Neuron (in vitro differentiated cells): ENCODE results near the gene LIN7B.
A peak's percentile ranks its signal among the peaks of the same experiment; 100 is the strongest.

ENCODE experiments used
- H2AFZ ChIP-seq: one replicate; pipeline ENCODE4 v1.6.1; 2013; ENCODE audit warnings: low read depth, mild to moderate bottlenecking, inconsistent platforms, low read length, moderate library complexity
- H3K27me3 ChIP-seq: one replicate; pipeline ENCODE4 v1.6.1; 2013; ENCODE audit warnings: low read length; ENCODE audit not compliant: insufficient read depth
- H3K36me3 ChIP-seq: one replicate; pipeline ENCODE4 v1.6.1; 2013; ENCODE audit warnings: low read length; ENCODE audit not compliant: insufficient read depth
- H3K4me1 ChIP-seq: one replicate; pipeline ENCODE4 v1.6.1; 2013; ENCODE audit warnings: low read length; ENCODE audit not compliant: insufficient read depth
- H3K4me3 ChIP-seq: 2 replicates; pipeline ENCODE4 v1.5.1; 2013; ENCODE audit warnings: mild to moderate bottlenecking, low read length, moderate library complexity
- H3K9me3 ChIP-seq: one replicate; pipeline ENCODE4 v1.6.1; 2013; ENCODE audit warnings: low read length

The LIN7B gene

DNA sequence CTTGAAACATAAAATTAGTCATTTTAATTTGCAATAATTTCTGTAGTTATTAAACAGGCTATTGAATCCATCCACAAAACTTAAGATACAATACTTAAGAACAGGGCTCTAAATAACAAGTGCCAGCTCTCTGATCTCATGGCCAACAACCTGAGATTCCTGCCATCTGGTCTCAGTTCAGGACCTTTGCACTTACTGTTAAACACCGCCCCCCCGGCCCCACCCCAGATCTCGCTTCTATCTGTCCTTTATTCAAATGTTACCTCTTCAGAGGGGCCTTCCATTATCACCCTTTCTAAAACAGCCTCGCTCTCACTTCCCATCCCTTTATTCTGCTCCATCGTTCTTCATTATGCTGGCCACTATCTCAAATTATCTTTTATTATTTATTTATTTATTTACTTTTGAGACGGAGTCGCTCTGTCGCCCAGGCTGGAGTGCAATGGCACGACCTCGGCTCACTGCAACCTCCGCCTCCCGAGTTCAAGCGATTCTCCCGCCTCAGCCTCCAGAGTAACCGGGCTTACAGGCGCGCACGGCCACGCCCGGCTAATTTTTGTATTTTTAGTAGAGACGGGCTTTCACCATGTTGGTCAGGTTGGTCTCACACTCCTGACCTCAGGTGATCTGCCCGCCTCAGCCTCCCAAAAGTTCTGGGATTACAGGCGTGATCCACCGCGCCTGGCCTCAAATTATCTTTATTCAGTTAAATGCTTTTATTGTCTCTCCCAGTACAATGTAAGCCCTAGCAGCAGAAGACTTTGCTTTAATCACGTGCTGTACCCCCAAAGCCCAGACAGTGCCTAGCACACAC is 29.8 kb upstream of the LIN7B start:
- H3K27me3 ChIP-seq: no peaks in the 10 kb centered on the region
- no peaks in the 10 kb centered on the region for H3K9me3 ChIP-seq
- H2AFZ ChIP-seq: peak overlapping the region; percentile 60
- H3K36me3 ChIP-seq: peaks cover 23% of the 10 kb centered on the region
- peaks cover 22% of the 10 kb centered on the region for H3K4me1 ChIP-seq
- peak overlapping the region; percentile 67 for H3K4me3 ChIP-seq

DNA sequence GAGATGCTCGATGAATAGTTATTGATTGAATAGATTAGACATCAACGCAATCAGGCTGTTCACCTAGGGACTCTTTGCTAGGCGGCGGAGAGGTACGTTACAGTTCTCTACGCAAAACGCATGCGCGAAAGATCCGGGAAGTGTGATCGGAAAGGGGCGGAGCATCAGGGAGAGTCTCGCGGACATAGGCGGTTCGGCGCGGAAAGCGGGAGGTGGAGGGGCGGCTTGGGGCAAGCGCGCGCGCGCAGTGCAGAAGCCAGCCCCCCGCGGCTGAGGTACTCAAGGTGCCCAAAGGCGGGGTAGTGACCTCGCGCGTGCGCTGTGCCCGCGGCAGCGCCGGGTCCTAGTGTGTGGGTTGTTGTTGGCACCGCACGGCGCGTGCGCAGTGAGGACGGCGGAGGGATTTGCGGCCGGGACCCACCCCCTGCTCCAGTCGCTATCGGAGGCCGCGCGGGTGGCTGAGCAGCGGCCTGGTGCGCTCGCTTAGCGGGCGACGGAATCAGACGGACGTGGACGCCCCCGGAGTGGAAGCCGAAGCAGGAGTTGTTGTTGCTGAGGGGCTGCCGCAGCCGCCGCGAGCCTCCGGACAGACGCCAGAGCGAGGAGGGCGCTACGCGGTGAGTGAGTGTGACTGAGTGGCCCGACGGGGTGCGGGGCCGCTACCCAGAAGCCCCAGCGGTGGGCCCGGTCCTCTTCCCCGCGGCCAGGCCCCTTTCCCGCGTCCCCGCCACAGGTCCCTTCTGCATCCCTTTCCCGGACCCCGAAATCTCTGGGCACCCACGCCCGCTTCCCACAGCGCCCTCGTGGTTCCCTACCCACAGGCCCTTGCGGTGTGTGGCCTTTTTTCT is 28.9 kb upstream of the LIN7B start, which contains the start of gene SNRNP70:
SNRNP70 (plus strand) TSS at position 432 of the 848 bp plus-strand sequence. CDS start 964 bp downstream, outside the sequence.
- Histone ChIP-seq H3K4me3 (peak within 1 kb of the TSS; percentile 67), H3K4me1 (peaks cover 22% of the 10 kb centered on the region), H3K27me3 (no peaks in the 10 kb centered on the region), H3K36me3 (peaks cover 27% of the 10 kb centered on the region), H3K9me3 (no peaks in the 10 kb centered on the region), H2AFZ (peak within 1 kb of the TSS; percentile 60)

DNA sequence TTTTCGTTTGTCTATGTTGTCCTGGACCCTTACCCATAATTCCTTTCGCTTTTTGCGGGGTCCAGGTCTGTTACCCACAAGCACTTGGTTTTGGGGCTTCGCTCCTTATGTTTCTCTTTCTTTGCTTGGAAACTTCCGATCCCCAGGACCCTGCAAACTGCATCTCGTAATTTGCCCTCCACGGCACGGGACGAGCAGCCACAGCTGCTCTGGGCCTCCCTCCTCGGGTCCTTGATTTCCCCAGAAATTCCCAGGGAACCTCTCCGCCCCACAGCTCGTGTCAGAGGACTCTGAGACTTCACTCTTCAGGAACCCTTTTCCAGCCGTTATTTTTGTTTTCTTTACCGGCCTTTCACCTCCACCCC is 28.3 kb upstream of the LIN7B start:
- H3K9me3 ChIP-seq: no peaks in the 10 kb centered on the region
- H3K4me1 ChIP-seq: peaks cover 22% of the 10 kb centered on the region
- H3K4me3 ChIP-seq: peak overlapping the region; percentile 67
- H2AFZ ChIP-seq: peak overlapping the region; percentile 13
- H3K36me3 ChIP-seq: peaks cover 33% of the 10 kb centered on the region
- no peaks in the 10 kb centered on the region for H3K27me3 ChIP-seq

DNA sequence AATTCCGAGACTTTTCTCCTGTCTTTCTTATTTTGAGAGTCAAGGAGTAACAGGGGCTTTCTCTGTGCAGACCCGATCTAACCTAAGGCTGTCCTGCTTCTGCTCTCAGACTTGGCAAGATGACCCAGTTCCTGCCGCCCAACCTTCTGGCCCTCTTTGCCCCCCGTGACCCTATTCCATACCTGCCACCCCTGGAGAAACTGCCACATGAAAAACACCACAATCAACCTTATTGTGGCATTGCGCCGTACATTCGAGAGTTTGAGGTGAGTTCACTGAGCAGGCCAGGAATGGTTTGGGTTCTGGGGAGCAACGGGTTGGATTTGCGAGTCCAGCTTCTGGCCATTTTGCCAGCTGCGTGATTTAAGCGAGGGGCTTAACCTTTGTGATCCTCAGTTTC is 27.9 kb upstream of the LIN7B start:
- H3K4me1 ChIP-seq: peaks cover 22% of the 10 kb centered on the region
- no peaks in the 10 kb centered on the region for H3K9me3 ChIP-seq
- H2AFZ ChIP-seq: no peak overlapping the region
- no peaks in the 10 kb centered on the region for H3K27me3 ChIP-seq
- peak overlapping the region; percentile 67 for H3K4me3 ChIP-seq
- H3K36me3 ChIP-seq: peaks cover 36% of the 10 kb centered on the region

DNA sequence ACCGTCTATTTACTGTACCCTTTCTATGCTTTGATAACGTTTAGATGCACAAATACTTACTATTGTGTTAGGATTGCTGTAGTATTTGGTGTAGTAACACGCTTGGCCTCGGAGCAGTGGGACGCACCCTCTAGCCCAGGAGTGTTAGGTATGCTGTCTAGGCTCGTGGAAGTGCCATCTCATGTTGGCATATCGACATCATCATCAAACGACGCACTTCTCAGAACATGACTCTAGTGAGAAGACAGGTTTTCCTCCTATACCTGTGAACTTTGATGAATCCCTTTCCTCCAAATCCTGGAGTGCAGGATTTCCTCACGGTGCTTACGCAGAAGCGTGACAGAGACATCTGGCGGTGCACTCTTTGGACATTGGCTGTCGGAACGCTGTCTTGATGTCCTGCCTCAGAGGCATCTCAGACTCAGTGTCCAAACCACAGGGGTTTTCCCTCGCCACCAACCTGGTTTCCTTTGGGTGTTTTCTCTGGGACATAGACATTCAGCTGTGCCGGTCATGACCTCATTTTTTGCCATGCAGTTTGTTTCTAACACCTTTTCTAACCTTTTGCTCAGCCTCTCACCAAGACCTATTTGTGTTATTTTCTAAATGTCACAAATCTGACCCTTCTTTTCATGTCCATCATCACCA is 22.7 kb upstream of the LIN7B start:
- no peak overlapping the region for H2AFZ ChIP-seq
- peaks cover 74% of the 10 kb centered on the region for H3K36me3 ChIP-seq
- H3K4me3 ChIP-seq: no peak overlapping the region
- peaks cover 16% of the 10 kb centered on the region for H3K4me1 ChIP-seq
- H3K9me3 ChIP-seq: no peaks in the 10 kb centered on the region
- no peaks in the 10 kb centered on the region for H3K27me3 ChIP-seq

DNA sequence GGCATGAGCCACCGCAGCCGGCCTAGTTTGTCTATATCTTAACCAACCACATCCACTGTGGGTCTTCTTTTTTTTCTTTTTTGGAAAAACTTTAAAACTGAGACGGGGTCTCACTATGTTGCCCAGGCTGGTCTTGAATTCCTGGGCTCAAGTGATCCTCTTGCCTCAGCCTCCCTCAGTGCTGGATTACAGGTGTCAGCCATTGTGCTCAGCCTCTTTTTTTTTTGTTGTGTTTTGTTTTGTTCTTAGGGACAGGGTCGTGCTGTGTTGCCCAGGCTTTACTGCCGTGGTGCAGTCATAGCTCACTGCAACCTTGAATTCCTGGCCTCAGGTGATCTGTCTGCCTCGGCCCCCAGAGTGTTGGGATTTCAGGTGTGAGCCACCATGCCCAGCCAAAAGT is 21.5 kb upstream of the LIN7B start:
- Histone ChIP-seq H3K36me3 (peaks cover 72% of the 10 kb centered on the region), H3K4me3 (no peak overlapping the region)

DNA sequence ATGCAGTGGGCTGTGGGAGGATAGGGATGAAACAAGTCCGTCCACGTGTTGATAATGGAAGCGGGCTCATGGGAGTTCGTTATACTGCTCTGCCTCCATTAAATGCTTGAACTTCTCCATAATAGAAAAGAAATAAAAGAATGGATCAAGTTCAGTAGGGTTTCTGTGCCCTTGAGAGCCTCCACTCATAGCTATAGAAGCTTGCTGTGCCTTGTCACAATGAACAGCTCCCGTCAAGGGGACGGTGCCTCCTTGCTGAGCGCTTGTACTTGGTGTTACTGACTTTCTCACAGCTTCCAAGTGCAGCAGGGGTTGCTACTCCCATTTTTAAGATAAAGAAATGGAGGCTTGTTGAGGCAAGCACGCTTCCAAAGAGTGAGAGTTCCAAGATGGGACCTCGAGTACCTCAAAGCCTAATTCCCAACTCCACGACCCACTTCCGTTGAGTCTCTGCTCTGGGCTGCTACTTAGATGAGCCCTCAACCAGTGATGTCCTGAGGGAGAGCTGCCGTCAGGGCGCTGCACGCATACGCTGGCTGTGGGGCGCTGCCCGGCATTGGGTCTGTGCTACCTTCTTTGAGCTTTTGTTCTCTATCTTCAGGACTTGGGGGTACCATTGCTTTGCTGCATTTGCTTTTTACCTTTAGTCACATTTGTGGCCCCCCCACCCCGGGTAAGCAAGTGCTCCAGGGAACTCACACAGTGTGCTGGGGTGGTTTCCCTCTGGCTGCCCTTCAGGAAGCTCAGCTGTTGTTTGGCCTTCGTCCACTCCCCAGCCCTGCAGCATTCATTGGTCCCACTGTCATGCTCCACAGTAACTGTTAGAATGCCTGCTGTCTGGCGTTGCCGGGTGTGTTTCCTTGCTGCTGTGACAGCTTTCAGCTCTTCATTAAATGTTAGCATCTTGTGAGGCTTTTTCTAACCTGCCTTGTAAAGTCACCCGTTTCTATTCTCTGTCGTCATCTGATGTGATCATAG is 19.4 kb upstream of the LIN7B start:
- no peaks in the 10 kb centered on the region for H3K27me3 ChIP-seq
- peaks cover 3% of the 10 kb centered on the region for H3K4me1 ChIP-seq
- H2AFZ ChIP-seq: no peak overlapping the region
- no peaks in the 10 kb centered on the region for H3K9me3 ChIP-seq
- H3K4me3 ChIP-seq: no peak overlapping the region
- peaks cover 79% of the 10 kb centered on the region for H3K36me3 ChIP-seq

More for the DNA sequence above, 21.5 kb upstream of the LIN7B start:
- Histone ChIP-seq H3K4me1 (peaks cover 4% of the 10 kb centered on the region), H3K9me3 (no peaks in the 10 kb centered on the region), H2AFZ (no peak overlapping the region), H3K27me3 (no peaks in the 10 kb centered on the region)

DNA sequence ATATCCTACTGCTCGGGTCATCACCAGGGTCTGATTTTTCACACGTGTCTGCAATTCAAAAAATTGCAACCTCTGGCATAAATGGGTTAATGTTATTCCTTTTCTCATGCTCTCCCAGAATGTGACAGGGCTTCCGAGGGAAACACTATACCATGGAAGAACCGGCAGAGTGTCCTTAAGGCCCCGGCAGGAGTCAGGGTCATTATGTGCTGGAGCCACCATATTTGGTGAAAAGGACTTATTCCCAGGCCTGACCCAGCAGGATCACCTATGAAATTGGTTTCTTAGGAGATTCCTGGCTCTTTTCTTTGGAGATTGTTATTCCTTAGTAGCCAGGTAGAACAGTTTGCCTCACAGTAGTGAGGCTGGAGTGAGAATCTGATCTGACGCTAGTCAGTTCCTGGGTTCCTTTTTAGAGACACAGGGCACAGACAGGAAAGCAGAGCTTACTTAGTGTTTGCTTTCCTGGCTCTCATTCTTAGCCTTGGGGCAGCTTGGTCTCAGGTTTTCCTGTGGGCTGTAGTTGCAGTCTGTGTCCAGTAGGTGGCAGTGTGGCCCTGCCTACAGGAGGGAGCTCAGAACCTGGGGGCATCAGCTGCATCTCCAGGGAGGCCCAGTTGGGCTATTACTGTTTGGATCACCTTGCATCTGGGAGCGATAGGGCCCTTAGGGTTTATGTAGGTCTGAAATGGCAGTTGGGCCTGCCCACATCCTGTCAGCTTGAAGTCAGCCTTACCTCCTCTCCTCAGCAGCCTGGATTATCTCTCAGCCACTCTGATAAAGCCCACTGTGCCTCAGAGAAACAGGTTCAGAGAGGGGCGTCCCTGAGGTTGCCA is 16.5 kb upstream of the LIN7B start:
- no peak overlapping the region for H3K4me3 ChIP-seq
- H3K4me1 ChIP-seq: peaks cover 3% of the 10 kb centered on the region
- H3K9me3 ChIP-seq: no peaks in the 10 kb centered on the region
- H2AFZ ChIP-seq: no peak overlapping the region
- peaks cover 72% of the 10 kb centered on the region for H3K36me3 ChIP-seq
- H3K27me3 ChIP-seq: no peaks in the 10 kb centered on the region

DNA sequence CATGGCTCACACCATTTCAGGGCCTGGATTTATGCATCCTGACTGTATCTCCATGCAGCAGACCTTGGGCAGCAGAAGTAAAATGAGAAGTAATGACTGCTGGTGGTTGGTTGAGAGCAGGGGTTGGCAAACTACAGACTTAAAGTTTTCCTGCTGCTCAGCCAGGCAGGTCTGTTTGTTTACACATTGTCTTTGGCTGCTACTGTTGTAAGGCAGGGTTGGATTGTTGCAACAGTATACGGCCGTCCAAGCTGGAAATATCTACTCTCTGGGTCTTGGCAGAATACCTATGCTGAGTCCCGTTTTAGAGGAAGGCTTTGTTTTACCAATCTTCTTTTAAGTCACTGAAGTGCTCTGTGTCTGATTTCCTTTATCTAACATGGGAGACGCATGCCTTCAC is 15.4 kb upstream of the LIN7B start:
- peaks cover 76% of the 10 kb centered on the region for H3K36me3 ChIP-seq
- H3K9me3 ChIP-seq: no peaks in the 10 kb centered on the region
- peaks cover 3% of the 10 kb centered on the region for H3K4me1 ChIP-seq
- H3K27me3 ChIP-seq: no peaks in the 10 kb centered on the region
- no peak overlapping the region for H2AFZ ChIP-seq
- no peak overlapping the region for H3K4me3 ChIP-seq

DNA sequence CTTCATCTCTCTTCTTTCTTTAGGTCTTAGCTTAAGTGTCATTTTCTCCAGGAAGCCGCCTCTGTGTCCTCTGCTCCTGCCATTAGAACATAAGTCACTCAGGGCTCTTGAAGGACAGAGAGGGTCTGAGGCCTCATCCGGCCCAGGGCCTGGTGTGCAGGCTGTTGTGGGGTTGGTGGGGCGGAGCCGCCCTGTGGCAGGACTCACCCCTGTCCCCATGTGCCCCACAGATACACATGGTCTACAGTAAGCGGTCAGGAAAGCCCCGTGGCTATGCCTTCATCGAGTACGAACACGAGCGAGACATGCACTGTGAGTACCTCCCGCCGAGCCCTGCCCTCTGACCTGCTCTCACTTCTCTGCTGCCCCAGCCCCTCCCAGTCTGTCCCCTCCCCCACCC is 13.0 kb upstream of the LIN7B start:
- Histone ChIP-seq H3K4me1 (no peaks in the 10 kb centered on the region), H3K4me3 (no peak overlapping the region), H2AFZ (no peak overlapping the region), H3K27me3 (no peaks in the 10 kb centered on the region), H3K36me3 (peaks cover 75% of the 10 kb centered on the region), H3K9me3 (no peaks in the 10 kb centered on the region)

DNA sequence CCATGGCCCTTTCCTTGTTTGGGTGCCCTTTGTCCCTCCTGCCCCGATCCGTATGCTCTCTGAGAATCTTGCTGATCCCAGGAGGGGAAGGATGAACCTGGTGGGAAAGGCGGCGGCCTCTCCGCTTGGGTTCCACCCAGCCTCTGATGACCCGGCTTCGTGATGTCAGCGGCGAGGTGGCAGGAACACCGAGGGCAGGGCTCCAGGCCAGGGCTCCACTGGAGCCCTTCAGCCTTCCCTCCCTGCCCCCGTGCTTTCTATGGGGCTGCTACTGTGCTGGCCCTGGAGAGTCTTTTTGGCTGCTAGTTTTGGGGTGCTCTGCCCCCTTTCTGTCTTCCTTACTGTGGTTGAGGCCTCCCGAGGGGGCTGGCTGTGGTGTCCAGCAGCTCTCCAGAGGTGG is 11.9 kb upstream of the LIN7B start:
- no peaks in the 10 kb centered on the region for H3K27me3 ChIP-seq
- peaks cover 79% of the 10 kb centered on the region for H3K36me3 ChIP-seq
- no peak overlapping the region for H3K4me3 ChIP-seq
- H3K4me1 ChIP-seq: no peaks in the 10 kb centered on the region
- H3K9me3 ChIP-seq: no peaks in the 10 kb centered on the region
- no peak overlapping the region for H2AFZ ChIP-seq
